Smooth muscle cell (in vitro differentiated cells): ENCODE data around the gene ATP6V1F. TPM values are rescaled to one million over a fixed set of nuclear protein-coding genes. Genes with fewer than 3 reads are reported as not detected.

Experiments
- DNase-seq: peaks from one replicate; lab custom pipeline; 2025; ENCODE audit not compliant: unreplicated experiment; lab: John Stamatoyannopoulos, UW
- H2AFZ ChIP-seq: fragments of 200-600 bp; sonication (generic); 2 replicates; pipeline ENCODE4 v1.6.0; 2016; ENCODE audit warnings: antibody characterized with exemption, low read depth, mild to moderate bottlenecking
- H3F3A ChIP-seq: fragments of 200-600 bp; sonication (generic); 2 replicates; pipeline ENCODE4 v1.6.0; 2017; ENCODE audit warnings: antibody characterized with exemption, low read depth
- H3K27ac ChIP-seq: fragments of 200-600 bp; sonication (generic); 2 replicates; pipeline ENCODE4 v1.5.1; 2016; ENCODE audit warnings: low read depth, mild to moderate bottlenecking
- H3K27me3 ChIP-seq: fragments of 200-600 bp; sonication (generic); 2 replicates; pipeline ENCODE4 v1.6.1; 2016; ENCODE audit warnings: low read depth, mild to moderate bottlenecking
- H3K36me3 ChIP-seq: fragments of 200-600 bp; sonication (generic); 2 replicates; pipeline ENCODE4 v1.5.1; 2016; ENCODE audit warnings: low read depth
- H3K4me1 ChIP-seq: fragments of 200-600 bp; sonication (generic); 2 replicates; pipeline ENCODE4 v1.5.1; 2016; ENCODE audit warnings: low read depth
- H3K4me2 ChIP-seq: fragments of 200-600 bp; sonication (generic); 2 replicates; pipeline ENCODE4 v1.6.0; 2016; ENCODE audit warnings: mild to moderate bottlenecking
- H3K4me3 ChIP-seq: fragments of 200-600 bp; sonication (generic); 2 replicates; pipeline ENCODE4 v1.5.1; 2016; ENCODE audit warnings: mild to moderate bottlenecking
- H3K79me2 ChIP-seq: fragments of 200-600 bp; sonication (generic); 2 replicates; pipeline ENCODE4 v1.6.0; 2016; ENCODE audit warnings: low read depth, mild to moderate bottlenecking
- H3K9ac ChIP-seq: fragments of 200-600 bp; sonication (generic); 2 replicates; pipeline ENCODE4 v1.6.0; 2016; ENCODE audit warnings: low read depth
- H3K9me3 ChIP-seq: fragments of 200-600 bp; sonication (generic); replicated peaks from 2 replicates; pipeline ENCODE4 v1.5.1; 2016; ENCODE audit warnings: low read depth
- H4K20me1 ChIP-seq: fragments of 200-600 bp; sonication (generic); 2 replicates; pipeline ENCODE4 v1.6.0; 2016; ENCODE audit warnings: low read depth
- CTCF ChIP-seq: fragments of 200-600 bp; sonication (generic); IDR thresholded peaks from 2 replicates; pipeline ENCODE4 v1.5.1; 2017; ENCODE audit warnings: borderline replicate concordance, mild to moderate bottlenecking, antibody characterized with exemption; ENCODE audit not compliant: insufficient read depth, poor library complexity, severe bottlenecking
- WGBS: methylation state at CpG from one replicate; pipeline ENCODE4 v1.1.7; 2016; ENCODE audit warnings: low lambda C conversion rate; 5-methylcytosine and 5-hydroxymethylcytosine counted together
- polyA plus RNA-seq: library from polyadenylated mRNA; unstranded; fragments of >200 nt; fragmentation: Nextera tagmentation; extraction: Ambion mirVana; gene quantifications from 2 replicates; pipeline ENCODE4 v1.2.1, GENCODE V29; 2016
- total RNA-seq: library from RNA; depleted of rRNA; stranded (reverse); fragments of >200 nt; gene quantifications from 2 replicates; pipeline ENCODE4 v1.2.3, GENCODE V29; 2014

Gene ATP6V1F
- total and polyA plus RNA-seq, 2 experiments from 2014 or later = 131 to 325 TPM

DNA sequence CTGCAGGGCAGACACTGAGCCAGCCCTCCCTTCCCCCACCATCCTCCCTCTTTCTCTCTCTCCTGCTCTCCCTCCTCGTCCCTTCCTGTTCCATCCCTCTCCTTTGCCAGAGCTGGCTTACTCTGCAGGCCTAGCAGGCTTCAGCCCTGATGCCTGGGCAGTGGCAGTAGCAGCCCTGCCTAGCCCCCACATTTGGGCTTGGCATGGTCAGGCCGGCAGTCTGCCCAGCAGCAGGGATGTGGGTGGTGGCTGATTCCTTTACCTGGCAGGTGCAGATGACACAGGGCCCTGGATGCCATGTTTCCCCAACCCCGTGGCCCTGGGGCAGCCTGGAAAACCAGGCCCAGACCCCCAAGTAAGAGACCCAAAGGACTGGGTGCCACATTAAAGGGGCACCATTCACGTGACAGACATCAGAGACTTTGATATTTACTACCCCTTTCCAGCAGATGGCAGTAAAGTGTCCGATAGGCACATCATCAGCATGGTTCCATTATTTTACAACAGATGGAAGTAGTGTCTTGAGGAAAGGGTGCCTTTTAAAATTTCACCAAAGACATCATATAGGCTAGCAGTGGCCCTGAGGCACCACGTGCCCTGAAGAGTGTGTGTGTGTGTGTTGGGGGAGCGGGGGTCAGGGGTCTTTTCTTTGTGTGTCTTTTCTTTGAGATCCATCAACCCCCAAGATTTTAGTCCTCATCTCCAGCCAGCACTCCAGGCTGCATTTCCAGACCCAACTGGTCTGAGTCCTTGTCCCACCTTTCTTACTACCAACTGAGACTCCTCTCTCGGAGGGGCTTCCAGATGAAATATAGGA is 41.9 kb downstream of the ATP6V1F start:
- Histone ChIP-seq H2AFZ (no peak overlapping the region), H4K20me1 (no peaks in the 10 kb centered on the region), H3K27me3 (no peaks in the 10 kb centered on the region), H3K4me2 (no peak overlapping the region), H3K79me2 (no peaks in the 10 kb centered on the region), H3K36me3 (no peaks in the 10 kb centered on the region), H3F3A (no peaks in the 10 kb centered on the region), H3K9ac (no peak overlapping the region), H3K27ac (no peak overlapping the region), H3K4me3 (no peak overlapping the region), H3K9me3 (no peaks in the 10 kb centered on the region), H3K4me1 (no peaks in the 10 kb centered on the region)
- DNase-seq = no peak
- 48% methylated on average over 7 of the region's 8 CpGs for WGBS
- peak; percentile 52 for TF ChIP-seq CTCF

GRCh38 chr7:128906001-128906765 is 43.5 kb downstream of the ATP6V1F start:
- Histone ChIP-seq H3K4me3 (no peak overlapping the region), H3F3A (no peaks in the 10 kb centered on the region), H2AFZ (no peak overlapping the region), H3K27me3 (no peaks in the 10 kb centered on the region), H4K20me1 (no peaks in the 10 kb centered on the region), H3K4me2 (no peak overlapping the region), H3K79me2 (no peaks in the 10 kb centered on the region), H3K36me3 (no peaks in the 10 kb centered on the region), H3K27ac (no peak overlapping the region), H3K9me3 (no peaks in the 10 kb centered on the region), H3K9ac (no peak overlapping the region), H3K4me1 (peaks cover 8% of the 10 kb centered on the region)
- 93% methylated on average over 5 of the region's 5 CpGs for WGBS
- no peak for TF ChIP-seq CTCF
- no peak for DNase-seq

- H3K4me2 ChIP-seq = no peak overlapping the region
- no peak for DNase-seq
- TF ChIP-seq CTCF = no peak
- no peak overlapping the region for H3K27ac ChIP-seq
- H3F3A ChIP-seq = no peaks in the 10 kb centered on the region
- H3K9me3 ChIP-seq = no peaks in the 10 kb centered on the region
- no peaks in the 10 kb centered on the region for H3K36me3 ChIP-seq
- no peaks in the 10 kb centered on the region for H3K79me2 ChIP-seq
- 95% methylated on average over 19 of the region's 19 CpGs for WGBS
- no peaks in the 10 kb centered on the region for H3K27me3 ChIP-seq
- H2AFZ ChIP-seq = no peak overlapping the region
- H3K4me1 ChIP-seq = peaks cover 11% of the 10 kb centered on the region
- no peak overlapping the region for H3K9ac ChIP-seq
- no peaks in the 10 kb centered on the region for H4K20me1 ChIP-seq
- H3K4me3 ChIP-seq = no peak overlapping the region
Observed at GRCh38 chr7:128906766-128907559, 44.3 kb downstream of the ATP6V1F start.
